H9 (cell line): ENCODE data around the gene NSD1. TPM values are rescaled to one million over a fixed set of nuclear protein-coding genes. Genes with fewer than 3 reads are reported as not detected.

Experiments
- DNase-seq: peaks from one replicate; pipeline ENCODE4 v3.0.0-alpha.2; 2017
- H2AFZ ChIP-seq: one replicate; pipeline ENCODE4 v1.6.1; 2013; ENCODE audit warnings: mild to moderate bottlenecking, low read length, control low read depth, moderate library complexity
- H2AK5ac ChIP-seq: 2 replicates; pipeline ENCODE4 v1.6.1; 2013; ENCODE audit warnings: low read length, control low read depth, mixed read lengths; ENCODE audit not compliant: insufficient read length
- H2BK120ac ChIP-seq: one replicate; pipeline ENCODE4 v1.6.1; 2013; ENCODE audit warnings: low read depth, mild to moderate bottlenecking, low read length, control low read depth, inconsistent platforms; ENCODE audit not compliant: poor library complexity, severe bottlenecking
- H2BK12ac ChIP-seq: 2 replicates; pipeline ENCODE4 v1.6.1; 2013; ENCODE audit warnings: low read length, control low read depth, mixed read lengths, low read depth; ENCODE audit not compliant: insufficient read length
- H2BK15ac ChIP-seq: 2 replicates; pipeline ENCODE4 v1.6.1; 2013; ENCODE audit warnings: low read depth, low read length, control low read depth
- H2BK20ac ChIP-seq: one replicate; pipeline ENCODE4 v1.6.1; 2013; ENCODE audit warnings: low read depth, mild to moderate bottlenecking, low read length, control low read depth, inconsistent platforms; ENCODE audit not compliant: poor library complexity, severe bottlenecking
- H2BK5ac ChIP-seq: 2 replicates; pipeline ENCODE4 v1.6.1; 2013; ENCODE audit warnings: low read length, control low read depth, mixed read lengths; ENCODE audit not compliant: insufficient read length
- H3K14ac ChIP-seq: 2 replicates; pipeline ENCODE4 v1.6.1; 2013; ENCODE audit warnings: low read length, control low read depth; ENCODE audit not compliant: insufficient read depth
- H3K18ac ChIP-seq: 2 replicates; pipeline ENCODE4 v1.6.1; 2013; ENCODE audit warnings: low read depth, mild to moderate bottlenecking, mixed read lengths, low read length, control low read depth; ENCODE audit not compliant: insufficient read length
- H3K23ac ChIP-seq: 2 replicates; pipeline ENCODE4 v1.6.1; 2013; ENCODE audit warnings: low read length, control low read depth, mixed read lengths, low read depth; ENCODE audit not compliant: insufficient read length
- H3K23me2 ChIP-seq: 2 replicates; pipeline ENCODE4 v1.6.1; 2013; ENCODE audit warnings: low read depth, mild to moderate bottlenecking, mixed read lengths, low read length, control low read depth; ENCODE audit not compliant: insufficient read length, poor library complexity, severe bottlenecking
- H3K27ac ChIP-seq: 2 replicates; pipeline ENCODE4 v1.5.1; 2013; ENCODE audit warnings: low read length, control low read depth, mixed read lengths, low read depth; ENCODE audit not compliant: insufficient read length
- H3K27me3 ChIP-seq: 2 replicates; pipeline ENCODE4 v1.6.1; 2013; ENCODE audit warnings: low read length, control low read depth, inconsistent platforms; ENCODE audit not compliant: insufficient read depth
- H3K4ac ChIP-seq: 2 replicates; pipeline ENCODE4 v1.6.1; 2013; ENCODE audit warnings: low read depth, mild to moderate bottlenecking, control low read depth, inconsistent platforms, low read length, moderate library complexity
- H3K4me1 ChIP-seq: 2 replicates; pipeline ENCODE4 v1.6.1; 2013; ENCODE audit warnings: low read length, control low read depth, inconsistent platforms; ENCODE audit not compliant: insufficient read depth
- H3K4me2 ChIP-seq: 2 replicates; pipeline ENCODE4 v1.6.1; 2013; ENCODE audit warnings: low read length, control low read depth, mixed read lengths; ENCODE audit not compliant: insufficient read length, insufficient read depth
- H3K56ac ChIP-seq: 2 replicates; pipeline ENCODE4 v1.6.1; 2013; ENCODE audit warnings: low read depth, mild to moderate bottlenecking, mixed read lengths, low read length, control low read depth; ENCODE audit not compliant: insufficient read length
- H3K79me1 ChIP-seq: 2 replicates; pipeline ENCODE4 v1.6.1; 2013; ENCODE audit warnings: low read depth, mild to moderate bottlenecking, moderate library complexity, low read length, control low read depth, inconsistent platforms; ENCODE audit not compliant: insufficient read depth, poor library complexity, severe bottlenecking
- H3K79me2 ChIP-seq: 2 replicates; pipeline ENCODE4 v1.6.1; 2013; ENCODE audit warnings: low read length, control low read depth, inconsistent platforms; ENCODE audit not compliant: insufficient read depth
- H3K9ac ChIP-seq: 2 replicates; pipeline ENCODE4 v1.6.1; 2013; ENCODE audit warnings: low read length, control low read depth, mixed read lengths; ENCODE audit not compliant: insufficient read length; ENCODE audit errors: extremely low read depth
- H3K9me3 ChIP-seq: one replicate; pipeline ENCODE4 v1.6.1; 2013; ENCODE audit warnings: low read depth, low read length, inconsistent platforms; ENCODE audit not compliant: control insufficient read depth
- H3T11ph ChIP-seq: one replicate; pipeline ENCODE4 v1.6.1; 2013; ENCODE audit warnings: mild to moderate bottlenecking, low read length, control low read depth, inconsistent platforms
- H4K20me1 ChIP-seq: one replicate; pipeline ENCODE4 v1.6.1; 2013; ENCODE audit not compliant: control insufficient read depth, insufficient read length, insufficient read depth
- H4K5ac ChIP-seq: 2 replicates; pipeline ENCODE4 v1.6.1; 2013; ENCODE audit warnings: low read depth, mild to moderate bottlenecking, mixed read lengths, low read length, control low read depth; ENCODE audit not compliant: insufficient read length
- H4K8ac ChIP-seq: replicated peaks from 2 replicates; pipeline ENCODE4 v1.6.1; 2013; ENCODE audit warnings: low read length, control low read depth, mixed read lengths, low read depth; ENCODE audit not compliant: insufficient read length
- H4K91ac ChIP-seq: 2 replicates; pipeline ENCODE4 v1.6.1; 2013; ENCODE audit warnings: low read depth, mild to moderate bottlenecking, moderate library complexity, mixed read lengths, low read length, control low read depth; ENCODE audit not compliant: insufficient read length
- H3K27ac Mint-ChIP-seq, 3 experiments: 2 replicates in 2 of 3; 3 replicates in 1 of 3; pipeline ENCODE4 v1.8.0; 2020 to 2021; ENCODE audit warnings: mixed read lengths in 3 of 3, mild to moderate bottlenecking in 1 of 3, moderate library complexity in 1 of 3
- H3K27me3 Mint-ChIP-seq: 2 replicates; pipeline ENCODE4 v1.8.0; 2021; ENCODE audit warnings: low read depth, mild to moderate bottlenecking, moderate library complexity, mixed read lengths
- H3K36me3 Mint-ChIP-seq, 3 experiments: 2 replicates in 2 of 3; 3 replicates in 1 of 3; pipeline ENCODE4 v1.8.0; 2020 to 2021; ENCODE audit warnings: low read depth in 3 of 3, mixed read lengths in 3 of 3; ENCODE audit not compliant: insufficient read depth in 1 of 3
- H3K4me1 Mint-ChIP-seq, 2 experiments: 2 replicates each; pipeline ENCODE4 v1.8.0; 2020; ENCODE audit warnings: mixed read lengths in 2 of 2
- H3K4me3 Mint-ChIP-seq, 2 experiments: 2 replicates in 1 of 2; 3 replicates in 1 of 2; pipeline ENCODE4 v1.8.0; 2020 to 2021; ENCODE audit warnings: mild to moderate bottlenecking in 2 of 2, mixed read lengths in 2 of 2, moderate library complexity in 1 of 2
- H3K9me3 Mint-ChIP-seq, 2 experiments: 2 replicates in 1 of 2; 3 replicates in 1 of 2; pipeline ENCODE4 v1.8.0; 2020; ENCODE audit warnings: mild to moderate bottlenecking in 2 of 2, mixed read lengths in 2 of 2, moderate library complexity in 1 of 2
- CTCF ChIP-seq: fragments of 200-600 bp; sonication (generic); conservative IDR thresholded peaks from 3 replicates; pipeline ENCODE4 v1.8.0; 2021; ENCODE audit warnings: antibody characterized with exemption, mild to moderate bottlenecking
- WGBS: extraction: QIAGEN DNeasy Blood & Tissue Kit; methylation state at CpG from one replicate; pipeline ENCODE4 v1.1.7; 2013; ENCODE audit warnings: missing lambda C conversion rate, low lambda C conversion rate, mixed read lengths; ENCODE audit not compliant: insufficient read length; ENCODE audit errors: extremely low coverage; 5-methylcytosine and 5-hydroxymethylcytosine counted together
- total RNA-seq: library from RNA; stranded (reverse); gene quantifications from 2 replicates; pipeline ENCODE4 v1.2.1, GENCODE V29; 2021

The NSD1 gene
- total RNA-seq, 1 experiment from 2014 or later = 213 TPM

DNA sequence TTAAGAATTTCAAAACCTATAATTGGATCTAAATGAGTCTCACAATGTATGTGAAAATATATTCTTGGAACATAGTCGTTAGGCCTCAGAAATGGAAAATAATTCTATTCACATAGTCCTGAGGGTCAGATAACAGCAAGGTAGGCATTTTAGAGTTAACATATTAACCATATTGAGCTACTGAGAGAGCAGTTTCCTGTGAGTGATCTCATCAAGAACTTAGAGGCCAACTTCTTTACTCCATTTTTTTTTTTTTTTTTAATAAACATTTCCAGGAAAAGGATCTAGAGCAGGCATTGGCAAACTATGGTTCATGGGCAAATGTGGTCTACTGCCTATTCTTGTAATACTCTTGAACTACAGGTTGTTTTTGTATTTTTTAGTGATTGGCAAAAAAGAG lies 143.3 kb downstream of the NSD1 start:
- Histone ChIP-seq H3K4ac (no peak overlapping the region), H2BK12ac (no peak overlapping the region), H3K79me2 (no peaks in the 10 kb centered on the region; the same call in 1 of the 2 replicates), H2BK120ac (no peak overlapping the region), H3K56ac (no peak overlapping the region), H3K14ac (no peak overlapping the region), H4K20me1 (no peaks in the 10 kb centered on the region), H3K18ac (no peak overlapping the region), H3T11ph (no peak overlapping the region), H3K4me2 (no peak overlapping the region), H2AFZ (no peak overlapping the region), H3K27ac (no peak overlapping the region), H2BK5ac (no peak overlapping the region), H4K5ac (no peak overlapping the region), H3K9me3 (no peaks in the 10 kb centered on the region), H4K91ac (no peak overlapping the region), H2AK5ac (no peak overlapping the region), H4K8ac (no peak overlapping the region), H2BK15ac (no peak overlapping the region), H3K27me3 (no peaks in the 10 kb centered on the region), H3K23ac (no peak overlapping the region), H3K4me1 (no peaks in the 10 kb centered on the region), H3K23me2 (no peaks in the 10 kb centered on the region), H3K9ac (no peak overlapping the region), H3K79me1 (no peaks in the 10 kb centered on the region), H2BK20ac (no peak overlapping the region)
- no peak overlapping the region for H3K4me3 Mint-ChIP-seq
- H3K27ac Mint-ChIP-seq = no peak overlapping the region; a peak in 2 of 7 replicates
- no peaks in the 10 kb centered on the region for H3K9me3 Mint-ChIP-seq
- peaks cover 40 to 90% (median 84%) of the 10 kb centered on the region in 3 experiments; a peak in 6 of 7 replicates for H3K36me3 Mint-ChIP-seq
- no peak for TF ChIP-seq CTCF
- H3K4me1 Mint-ChIP-seq = no peaks in the 10 kb centered on the region
- H3K27me3 Mint-ChIP-seq = no peaks in the 10 kb centered on the region
- DNase-seq = no peak
- WGBS = no CpG with 5 or more reads among the region's 1 CpG
